NCI-H526 (cell line): ENCODE results near the gene GATA1.

Experiments used
- DNase-seq, 2 experiments: peaks; one replicate each; lab custom pipeline; 2025; lab: John Stamatoyannopoulos, UW

GATA1 gene

GRCh38 chrX:48785186-48785539 is 1.2 kb upstream of the GATA1 start:
- DNase-seq: no peak

- no peak for DNase-seq
These were observed 713 bp upstream of the GATA1 start for GRCh38 chrX:48785540-48786214.

- no peak for DNase-seq
These were observed 575 bp downstream of the GATA1 start for GRCh38 chrX:48786825-48787504.

GRCh38 chrX:48787505-48788443 is 1.4 kb downstream of the GATA1 start:
- no peak for DNase-seq

- DNase-seq: no peak
These were observed 3.2 kb downstream of the GATA1 start for GRCh38 chrX:48789366-48790220.

GRCh38 chrX:48790477-48790876 is 4.1 kb downstream of the GATA1 start:
- no peak for DNase-seq

GRCh38 chrX:48791063-48791820 is 4.9 kb downstream of the GATA1 start:
- no peak for DNase-seq

- DNase-seq: no peak
These were observed 5.8 kb downstream of the GATA1 start for GRCh38 chrX:48792219-48792618.

- DNase-seq: no peak
These were observed 7.5 kb downstream of the GATA1 start for GRCh38 chrX:48793935-48794334.

- no peak for DNase-seq
These were observed 8.0 kb downstream of the GATA1 start for GRCh38 chrX:48794340-48794910.

- DNase-seq: no peak
These were observed 8.6 kb downstream of the GATA1 start for GRCh38 chrX:48794911-48795515.

GRCh38 chrX:48798318-48798717 is 11.9 kb downstream of the GATA1 start:
- no peak for DNase-seq

GRCh38 chrX:48800574-48801279 is 14.3 kb downstream of the GATA1 start:
- no peak for DNase-seq

GRCh38 chrX:48801280-48802088 is 15.1 kb downstream of the GATA1 start, which contains the start of gene HDAC6:
Gene HDAC6 (plus strand): TSS chrX:48802067. CDS start chrX:48802693, 626 bp downstream.
- DNase-seq: peak; percentile 98

- peak; percentile 85 to 89 for DNase-seq
These were observed 15.9 kb downstream of the GATA1 start for GRCh38 chrX:48802089-48802904.

- no peak for DNase-seq
These were observed 16.5 kb downstream of the GATA1 start for GRCh38 chrX:48802905-48803200.

GRCh38 chrX:48806081-48806480 is 19.7 kb downstream of the GATA1 start:
- no peak for DNase-seq

- no peak for DNase-seq
These were observed 27.3 kb downstream of the GATA1 start for GRCh38 chrX:48813644-48814043.
